Measurements from ENCODE around the gene RMI2. TPM values are rescaled to one million over a fixed set of nuclear protein-coding genes. Genes with fewer than 3 reads are reported as not detected.

The RMI2 gene
- total and polyA plus RNA-seq, 9 of the 15 experiments (the other 6 are each of a cell fraction or from before 2014, with no cell fraction given): 8.0 to 43.4 (median 32.5) TPM

- TF ChIP-seq ZFP36 (IDR thresholded peaks at IDR 0.05; ENCODE audit: low read depth, low read length, partially characterized antibody) (no peak), TFAP4 (CRISPR knock-in tag; IDR thresholded peaks at IDR 0.05; ENCODE audit: borderline replicate concordance) (no peak), KLF1 (tag; IDR thresholded peaks at IDR 0.05) (no peak), PCBP1 (IDR thresholded peaks at IDR 0.05; ENCODE audit: low read depth, low read length, poor library complexity, severe bottlenecking) (no peak), PBX2 (CRISPR knock-in tag; IDR thresholded peaks at IDR 0.05; ENCODE audit: low read depth) (no peak), PBX2 (tag; conservative IDR thresholded peaks at IDR 0.05; ENCODE audit: low read depth) (no peak), CTCFL (IDR thresholded peaks at IDR 0.05; ENCODE audit: borderline replicate concordance, insufficient read depth, low read depth, low read length, poor library complexity, severe bottlenecking) (no peak), FOXA3 (CRISPR knock-in tag; conservative IDR thresholded peaks at IDR 0.05 in 1 of 2, IDR thresholded peaks at IDR 0.05 in 1 of 2) (no peak), ARID3A (IDR thresholded peaks at IDR 0.05; ENCODE audit: borderline replicate concordance, low read depth, low read length) (no peak)
These were observed 9.1 kb downstream of the RMI2 start (continued) for GRCh38 chr16:11354407-11354732.
